ENCODE data around the gene ADH1C.

- TF ChIP-seq, protein P1, sequence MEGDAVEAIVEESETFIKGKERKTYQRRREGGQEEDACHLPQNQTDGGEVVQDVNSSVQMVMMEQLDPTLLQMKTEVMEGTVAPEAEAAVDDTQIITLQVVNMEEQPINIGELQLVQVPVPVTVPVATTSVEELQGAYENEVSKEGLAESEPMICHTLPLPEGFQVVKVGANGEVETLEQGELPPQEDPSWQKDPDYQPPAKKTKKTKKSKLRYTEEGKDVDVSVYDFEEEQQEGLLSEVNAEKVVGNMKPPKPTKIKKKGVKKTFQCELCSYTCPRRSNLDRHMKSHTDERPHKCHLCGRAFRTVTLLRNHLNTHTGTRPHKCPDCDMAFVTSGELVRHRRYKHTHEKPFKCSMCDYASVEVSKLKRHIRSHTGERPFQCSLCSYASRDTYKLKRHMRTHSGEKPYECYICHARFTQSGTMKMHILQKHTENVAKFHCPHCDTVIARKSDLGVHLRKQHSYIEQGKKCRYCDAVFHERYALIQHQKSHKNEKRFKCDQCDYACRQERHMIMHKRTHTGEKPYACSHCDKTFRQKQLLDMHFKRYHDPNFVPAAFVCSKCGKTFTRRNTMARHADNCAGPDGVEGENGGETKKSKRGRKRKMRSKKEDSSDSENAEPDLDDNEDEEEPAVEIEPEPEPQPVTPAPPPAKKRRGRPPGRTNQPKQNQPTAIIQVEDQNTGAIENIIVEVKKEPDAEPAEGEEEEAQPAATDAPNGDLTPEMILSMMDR (IDR thresholded peaks at IDR 0.05) = no peak
- no peak for TF ChIP-seq POLR2A (IDR thresholded peaks at IDR 0.05)
These were observed 46.5 kb upstream of the ADH1C start for GRCh38 chr4:99399017-99399416.
